OCI-LY1 (cell line): Measurements from ENCODE around the gene ANKRD13C.

ENCODE experiments used
- EZH2 ChIP-seq: fragments of 200-600 bp; sonication (generic), shearing (Covaris generic); IDR thresholded peaks from 2 replicates; pipeline ENCODE4 v1.8.0; 2017; ENCODE audit warnings: borderline replicate concordance, mixed run types, mild to moderate bottlenecking, antibody characterized with exemption, low read length, moderate library complexity, mixed read lengths
- TF ChIP-seq, protein P1 (sequence below): fragments of 200-600 bp; sonication (generic), shearing (Covaris generic); IDR thresholded peaks from 2 replicates; pipeline ENCODE4 v1.5.1; 2017; ENCODE audit warnings: mild to moderate bottlenecking, antibody characterized with exemption, low read length, moderate library complexity, mixed read lengths

- TF ChIP-seq, protein P1, sequence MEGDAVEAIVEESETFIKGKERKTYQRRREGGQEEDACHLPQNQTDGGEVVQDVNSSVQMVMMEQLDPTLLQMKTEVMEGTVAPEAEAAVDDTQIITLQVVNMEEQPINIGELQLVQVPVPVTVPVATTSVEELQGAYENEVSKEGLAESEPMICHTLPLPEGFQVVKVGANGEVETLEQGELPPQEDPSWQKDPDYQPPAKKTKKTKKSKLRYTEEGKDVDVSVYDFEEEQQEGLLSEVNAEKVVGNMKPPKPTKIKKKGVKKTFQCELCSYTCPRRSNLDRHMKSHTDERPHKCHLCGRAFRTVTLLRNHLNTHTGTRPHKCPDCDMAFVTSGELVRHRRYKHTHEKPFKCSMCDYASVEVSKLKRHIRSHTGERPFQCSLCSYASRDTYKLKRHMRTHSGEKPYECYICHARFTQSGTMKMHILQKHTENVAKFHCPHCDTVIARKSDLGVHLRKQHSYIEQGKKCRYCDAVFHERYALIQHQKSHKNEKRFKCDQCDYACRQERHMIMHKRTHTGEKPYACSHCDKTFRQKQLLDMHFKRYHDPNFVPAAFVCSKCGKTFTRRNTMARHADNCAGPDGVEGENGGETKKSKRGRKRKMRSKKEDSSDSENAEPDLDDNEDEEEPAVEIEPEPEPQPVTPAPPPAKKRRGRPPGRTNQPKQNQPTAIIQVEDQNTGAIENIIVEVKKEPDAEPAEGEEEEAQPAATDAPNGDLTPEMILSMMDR, result no peak
- TF ChIP-seq EZH2, result no peak
Measured at GRCh38 chr1:70364439-70364838, 9.9 kb upstream of the ANKRD13C start.
